H9 (cell line): ENCODE measurements around the gene KLHL2. TPM values are rescaled to one million over a fixed set of nuclear protein-coding genes. Genes with fewer than 3 reads are reported as not detected.
A peak's percentile ranks its signal among the peaks of the same experiment; 100 is the strongest.
"Not testable (repeated sequence)": the region's sequence is repeated elsewhere in the genome, so short reads cannot be mapped to it uniquely, and the experiment has no call there.

ENCODE experiments used
- DNase-seq: peaks from one replicate; pipeline ENCODE4 v3.0.0-alpha.2; 2017
- H2AFZ ChIP-seq: one replicate; pipeline ENCODE4 v1.6.1; 2013; ENCODE audit warnings: mild to moderate bottlenecking, low read length, control low read depth, moderate library complexity
- H2AK5ac ChIP-seq: 2 replicates; pipeline ENCODE4 v1.6.1; 2013; ENCODE audit warnings: low read length, control low read depth, mixed read lengths; ENCODE audit not compliant: insufficient read length
- H2BK120ac ChIP-seq: one replicate; pipeline ENCODE4 v1.6.1; 2013; ENCODE audit warnings: low read depth, mild to moderate bottlenecking, low read length, control low read depth, inconsistent platforms; ENCODE audit not compliant: poor library complexity, severe bottlenecking
- H2BK12ac ChIP-seq: 2 replicates; pipeline ENCODE4 v1.6.1; 2013; ENCODE audit warnings: low read length, control low read depth, mixed read lengths, low read depth; ENCODE audit not compliant: insufficient read length
- H2BK15ac ChIP-seq: 2 replicates; pipeline ENCODE4 v1.6.1; 2013; ENCODE audit warnings: low read depth, low read length, control low read depth
- H2BK20ac ChIP-seq: one replicate; pipeline ENCODE4 v1.6.1; 2013; ENCODE audit warnings: low read depth, mild to moderate bottlenecking, low read length, control low read depth, inconsistent platforms; ENCODE audit not compliant: poor library complexity, severe bottlenecking
- H2BK5ac ChIP-seq: 2 replicates; pipeline ENCODE4 v1.6.1; 2013; ENCODE audit warnings: low read length, control low read depth, mixed read lengths; ENCODE audit not compliant: insufficient read length
- H3K14ac ChIP-seq: 2 replicates; pipeline ENCODE4 v1.6.1; 2013; ENCODE audit warnings: low read length, control low read depth; ENCODE audit not compliant: insufficient read depth
- H3K18ac ChIP-seq: 2 replicates; pipeline ENCODE4 v1.6.1; 2013; ENCODE audit warnings: low read depth, mild to moderate bottlenecking, mixed read lengths, low read length, control low read depth; ENCODE audit not compliant: insufficient read length
- H3K23ac ChIP-seq: 2 replicates; pipeline ENCODE4 v1.6.1; 2013; ENCODE audit warnings: low read length, control low read depth, mixed read lengths, low read depth; ENCODE audit not compliant: insufficient read length
- H3K23me2 ChIP-seq: 2 replicates; pipeline ENCODE4 v1.6.1; 2013; ENCODE audit warnings: low read depth, mild to moderate bottlenecking, mixed read lengths, low read length, control low read depth; ENCODE audit not compliant: insufficient read length, poor library complexity, severe bottlenecking
- H3K27ac ChIP-seq: 2 replicates; pipeline ENCODE4 v1.5.1; 2013; ENCODE audit warnings: low read length, control low read depth, mixed read lengths, low read depth; ENCODE audit not compliant: insufficient read length
- H3K27me3 ChIP-seq: 2 replicates; pipeline ENCODE4 v1.6.1; 2013; ENCODE audit warnings: low read length, control low read depth, inconsistent platforms; ENCODE audit not compliant: insufficient read depth
- H3K4ac ChIP-seq: 2 replicates; pipeline ENCODE4 v1.6.1; 2013; ENCODE audit warnings: low read depth, mild to moderate bottlenecking, control low read depth, inconsistent platforms, low read length, moderate library complexity
- H3K4me1 ChIP-seq: 2 replicates; pipeline ENCODE4 v1.6.1; 2013; ENCODE audit warnings: low read length, control low read depth, inconsistent platforms; ENCODE audit not compliant: insufficient read depth
- H3K4me2 ChIP-seq: 2 replicates; pipeline ENCODE4 v1.6.1; 2013; ENCODE audit warnings: low read length, control low read depth, mixed read lengths; ENCODE audit not compliant: insufficient read length, insufficient read depth
- H3K56ac ChIP-seq: 2 replicates; pipeline ENCODE4 v1.6.1; 2013; ENCODE audit warnings: low read depth, mild to moderate bottlenecking, mixed read lengths, low read length, control low read depth; ENCODE audit not compliant: insufficient read length
- H3K79me1 ChIP-seq: 2 replicates; pipeline ENCODE4 v1.6.1; 2013; ENCODE audit warnings: low read depth, mild to moderate bottlenecking, moderate library complexity, low read length, control low read depth, inconsistent platforms; ENCODE audit not compliant: insufficient read depth, poor library complexity, severe bottlenecking
- H3K79me2 ChIP-seq: 2 replicates; pipeline ENCODE4 v1.6.1; 2013; ENCODE audit warnings: low read length, control low read depth, inconsistent platforms; ENCODE audit not compliant: insufficient read depth
- H3K9ac ChIP-seq: 2 replicates; pipeline ENCODE4 v1.6.1; 2013; ENCODE audit warnings: low read length, control low read depth, mixed read lengths; ENCODE audit not compliant: insufficient read length; ENCODE audit errors: extremely low read depth
- H3K9me3 ChIP-seq: one replicate; pipeline ENCODE4 v1.6.1; 2013; ENCODE audit warnings: low read depth, low read length, inconsistent platforms; ENCODE audit not compliant: control insufficient read depth
- H3T11ph ChIP-seq: one replicate; pipeline ENCODE4 v1.6.1; 2013; ENCODE audit warnings: mild to moderate bottlenecking, low read length, control low read depth, inconsistent platforms
- H4K20me1 ChIP-seq: one replicate; pipeline ENCODE4 v1.6.1; 2013; ENCODE audit not compliant: control insufficient read depth, insufficient read length, insufficient read depth
- H4K5ac ChIP-seq: 2 replicates; pipeline ENCODE4 v1.6.1; 2013; ENCODE audit warnings: low read depth, mild to moderate bottlenecking, mixed read lengths, low read length, control low read depth; ENCODE audit not compliant: insufficient read length
- H4K8ac ChIP-seq: replicated peaks from 2 replicates; pipeline ENCODE4 v1.6.1; 2013; ENCODE audit warnings: low read length, control low read depth, mixed read lengths, low read depth; ENCODE audit not compliant: insufficient read length
- H4K91ac ChIP-seq: 2 replicates; pipeline ENCODE4 v1.6.1; 2013; ENCODE audit warnings: low read depth, mild to moderate bottlenecking, moderate library complexity, mixed read lengths, low read length, control low read depth; ENCODE audit not compliant: insufficient read length
- H3K27ac Mint-ChIP-seq, 3 experiments: 2 replicates in 2 of 3; 3 replicates in 1 of 3; pipeline ENCODE4 v1.8.0; 2020 to 2021; ENCODE audit warnings: mixed read lengths in 3 of 3, mild to moderate bottlenecking in 1 of 3, moderate library complexity in 1 of 3
- H3K27me3 Mint-ChIP-seq: 2 replicates; pipeline ENCODE4 v1.8.0; 2021; ENCODE audit warnings: low read depth, mild to moderate bottlenecking, moderate library complexity, mixed read lengths
- H3K36me3 Mint-ChIP-seq, 3 experiments: 2 replicates in 2 of 3; 3 replicates in 1 of 3; pipeline ENCODE4 v1.8.0; 2020 to 2021; ENCODE audit warnings: low read depth in 3 of 3, mixed read lengths in 3 of 3; ENCODE audit not compliant: insufficient read depth in 1 of 3
- H3K4me1 Mint-ChIP-seq, 2 experiments: 2 replicates each; pipeline ENCODE4 v1.8.0; 2020; ENCODE audit warnings: mixed read lengths in 2 of 2
- H3K4me3 Mint-ChIP-seq, 2 experiments: 2 replicates in 1 of 2; 3 replicates in 1 of 2; pipeline ENCODE4 v1.8.0; 2020 to 2021; ENCODE audit warnings: mild to moderate bottlenecking in 2 of 2, mixed read lengths in 2 of 2, moderate library complexity in 1 of 2
- H3K9me3 Mint-ChIP-seq, 2 experiments: 2 replicates in 1 of 2; 3 replicates in 1 of 2; pipeline ENCODE4 v1.8.0; 2020; ENCODE audit warnings: mild to moderate bottlenecking in 2 of 2, mixed read lengths in 2 of 2, moderate library complexity in 1 of 2
- CTCF ChIP-seq: fragments of 200-600 bp; sonication (generic); conservative IDR thresholded peaks from 3 replicates; pipeline ENCODE4 v1.8.0; 2021; ENCODE audit warnings: antibody characterized with exemption, mild to moderate bottlenecking
- WGBS: extraction: QIAGEN DNeasy Blood & Tissue Kit; methylation state at CpG from one replicate; pipeline ENCODE4 v1.1.7; 2013; ENCODE audit warnings: missing lambda C conversion rate, low lambda C conversion rate, mixed read lengths; ENCODE audit not compliant: insufficient read length; ENCODE audit errors: extremely low coverage; 5-methylcytosine and 5-hydroxymethylcytosine counted together
- total RNA-seq: library from RNA; stranded (reverse); gene quantifications from 2 replicates; pipeline ENCODE4 v1.2.1, GENCODE V29; 2021

KLHL2 gene
- total RNA-seq, 1 experiment from 2014 or later, result 14.3 TPM

GRCh38 chr4:165217325-165217724, 10.0 kb downstream of the KLHL2 start:
- Histone ChIP-seq H3K4ac (no peak overlapping the region), H3K4me1 (no peaks in the 10 kb centered on the region; the same call in 1 of the 2 replicates)

GRCh38 chr4:165221306-165221705, 13.9 kb downstream of the KLHL2 start:
- not testable (repeated sequence) for H3K79me2 ChIP-seq, H3K79me1 ChIP-seq, H3K56ac ChIP-seq, H2BK20ac ChIP-seq, H3K18ac ChIP-seq, H3K9ac ChIP-seq, H3K4me1 Mint-ChIP-seq, H2AFZ ChIP-seq, H3K4me3 Mint-ChIP-seq, H3K4me1 ChIP-seq, H4K20me1 ChIP-seq, H3K23ac ChIP-seq, H3K9me3 ChIP-seq, H3K36me3 Mint-ChIP-seq, DNase-seq, H4K5ac ChIP-seq, H3K4ac ChIP-seq, H2AK5ac ChIP-seq, H3K14ac ChIP-seq, H2BK120ac ChIP-seq, H2BK5ac ChIP-seq, H2BK15ac ChIP-seq, H2BK12ac ChIP-seq, H4K8ac ChIP-seq, H3K27ac ChIP-seq, H4K91ac ChIP-seq, H3K9me3 Mint-ChIP-seq, H3K4me2 ChIP-seq, H3T11ph ChIP-seq, H3K27me3 Mint-ChIP-seq, H3K27me3 ChIP-seq, H3K23me2 ChIP-seq
- no CpG with 5 or more reads among the region's 4 CpGs for WGBS
- peak overlapping the region in 2 of 3 experiments; percentile 8 to 81; a peak in 3 of 7 replicates for H3K27ac Mint-ChIP-seq

More at GRCh38 chr4:165217325-165217724, 10.0 kb downstream of the KLHL2 start:
- no peak overlapping the region for H2BK15ac ChIP-seq
- peaks cover 0 to 6% (median 0%) of the 10 kb centered on the region in 3 experiments; a peak in 1 of 7 replicates for H3K36me3 Mint-ChIP-seq
- H3K14ac ChIP-seq, result no peak overlapping the region
- H2BK120ac ChIP-seq, result no peak overlapping the region
- H3K27me3 Mint-ChIP-seq, result no peaks in the 10 kb centered on the region
- no peak overlapping the region for H3T11ph ChIP-seq
- no peak overlapping the region for H2BK5ac ChIP-seq
- no peak overlapping the region for H3K23ac ChIP-seq
- H3K9me3 Mint-ChIP-seq, result no peaks in the 10 kb centered on the region
- no peak overlapping the region for H3K4me3 Mint-ChIP-seq
- no peaks in the 10 kb centered on the region for H3K27me3 ChIP-seq
- peaks cover 19 to 20% of the 10 kb centered on the region in 2 experiments for H3K4me1 Mint-ChIP-seq
- H2AK5ac ChIP-seq, result no peak overlapping the region
- H3K27ac Mint-ChIP-seq, result peak overlapping the region in 1 of 3 experiments; percentile 30; a peak in 1 of 7 replicates
- H4K8ac ChIP-seq, result no peak overlapping the region
- no peak overlapping the region for H2BK20ac ChIP-seq
- H3K9me3 ChIP-seq, result no peaks in the 10 kb centered on the region
- no peak overlapping the region for H4K5ac ChIP-seq
- H3K79me2 ChIP-seq, result peaks cover 4% of the 10 kb centered on the region; the same call in 1 of the 2 replicates
- H3K18ac ChIP-seq, result no peak overlapping the region
- no peaks in the 10 kb centered on the region for H4K20me1 ChIP-seq
- no peak overlapping the region for H4K91ac ChIP-seq
- H3K56ac ChIP-seq, result no peak overlapping the region
- no peak for TF ChIP-seq CTCF
- no peak for DNase-seq
- H3K4me2 ChIP-seq, result no peak overlapping the region
- H3K27ac ChIP-seq, result no peak overlapping the region
- no CpG with 5 or more reads among the region's 3 CpGs for WGBS
- H3K9ac ChIP-seq, result no peak overlapping the region
- H2AFZ ChIP-seq, result no peak overlapping the region
- no peaks in the 10 kb centered on the region for H3K23me2 ChIP-seq
- no peaks in the 10 kb centered on the region for H3K79me1 ChIP-seq
- no peak overlapping the region for H2BK12ac ChIP-seq
